GM19455 (cell line): ENCODE data around the gene SHISA5.
"Not testable (repeated sequence)": the region's sequence is repeated elsewhere in the genome, so short reads cannot be mapped to it uniquely, and the experiment has no call there.

ENCODE experiments used
- ATAC-seq: cut with Tn5 transposase; IDR thresholded peaks from one replicate; pipeline ENCODE4 v1.9.1; 2021; ENCODE audit not compliant: unreplicated experiment

The SHISA5 gene

GRCh38 chr3:48521635-48522034 is 17.7 kb upstream of the SHISA5 start:
- ATAC-seq = no peak

DNA sequence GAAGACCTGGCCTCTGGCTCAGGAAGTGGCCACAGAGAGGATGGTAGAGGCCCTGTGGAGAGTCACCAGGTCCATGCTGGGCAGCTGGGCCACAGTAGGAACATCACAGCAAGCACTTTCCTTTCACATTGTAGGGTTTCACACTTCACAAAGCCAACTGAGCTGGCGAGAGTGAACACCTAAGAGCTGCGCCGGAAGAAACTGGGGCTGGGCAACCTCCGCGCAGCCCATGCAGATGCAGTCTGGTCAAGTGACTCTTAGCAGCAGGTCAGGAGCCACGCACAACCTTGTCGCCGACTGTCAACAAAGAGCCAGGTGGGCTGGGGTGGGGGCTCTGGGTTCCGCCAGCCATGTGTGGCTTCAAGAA is 15.3 kb upstream of the SHISA5 start:
- no peak for ATAC-seq

GRCh38 chr3:48518638-48519276 is 14.8 kb upstream of the SHISA5 start:
- no peak for ATAC-seq

GRCh38 chr3:48518069-48518468 is 14.1 kb upstream of the SHISA5 start:
- ATAC-seq = no peak

- no peak for ATAC-seq
Observed at GRCh38 chr3:48516571-48516970, 12.6 kb upstream of the SHISA5 start.

DNA sequence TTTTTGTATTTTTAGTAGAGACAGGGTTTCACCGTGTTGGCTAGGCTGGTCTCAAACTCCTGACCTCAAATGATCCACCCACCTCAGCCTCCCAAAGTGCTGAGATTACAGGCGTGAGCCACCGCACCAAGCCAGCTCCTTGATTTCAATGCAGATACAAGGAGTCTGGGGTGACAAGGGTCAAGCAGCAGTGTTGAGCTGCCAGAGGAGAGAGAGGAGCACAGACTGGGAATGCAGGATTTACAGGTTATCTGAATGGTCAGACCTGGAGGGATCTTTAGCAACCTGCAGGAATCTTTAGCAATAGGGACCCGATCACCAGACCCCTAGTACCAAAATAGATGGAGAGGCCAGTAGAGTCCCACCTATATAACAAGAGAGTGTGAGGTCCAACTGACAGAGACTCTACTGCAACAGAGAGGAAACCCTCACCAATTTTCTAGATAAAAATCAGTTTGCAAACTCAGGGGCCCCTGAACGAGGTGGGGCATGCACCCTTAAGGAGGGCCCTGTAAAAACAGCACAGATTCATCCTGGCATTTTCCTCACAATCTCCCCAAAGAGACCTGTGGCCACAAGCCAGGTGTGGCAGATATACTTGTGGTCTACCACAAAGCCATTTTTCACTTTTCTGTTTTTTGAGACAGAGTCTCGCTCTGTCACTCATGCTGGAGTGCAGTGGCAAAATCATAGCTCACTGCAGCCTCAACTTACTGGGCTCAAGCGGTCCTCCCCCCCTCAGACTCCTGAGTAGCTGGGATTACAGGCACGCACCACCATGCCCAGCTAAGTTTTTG is 10.7 kb upstream of the SHISA5 start:
- no peak for ATAC-seq

DNA sequence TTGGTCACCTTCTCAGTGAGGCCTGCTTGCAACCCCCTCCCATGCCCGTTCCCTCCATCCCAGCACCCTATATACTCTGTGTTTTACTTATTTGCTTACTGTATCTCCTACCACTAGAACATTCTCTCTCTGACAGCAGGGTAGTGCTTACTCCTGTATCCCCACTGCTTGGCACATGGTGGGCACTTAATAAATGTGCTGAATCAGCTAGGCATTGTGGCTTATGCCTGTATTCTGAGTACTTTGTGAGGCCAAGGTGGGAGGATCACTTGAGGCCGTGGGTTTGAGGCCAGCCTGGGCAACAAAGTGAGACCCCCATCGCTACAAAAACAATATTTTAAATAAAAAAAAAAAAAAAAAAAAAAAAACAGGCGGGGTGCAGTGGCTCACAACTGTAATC is 7.6 kb upstream of the SHISA5 start:
- no peak for ATAC-seq

- no peak for ATAC-seq
Observed at GRCh38 chr3:48507256-48508061, 3.5 kb upstream of the SHISA5 start.

- ATAC-seq = no peak
Observed at GRCh38 chr3:48505968-48506504, 2.1 kb upstream of the SHISA5 start.

DNA sequence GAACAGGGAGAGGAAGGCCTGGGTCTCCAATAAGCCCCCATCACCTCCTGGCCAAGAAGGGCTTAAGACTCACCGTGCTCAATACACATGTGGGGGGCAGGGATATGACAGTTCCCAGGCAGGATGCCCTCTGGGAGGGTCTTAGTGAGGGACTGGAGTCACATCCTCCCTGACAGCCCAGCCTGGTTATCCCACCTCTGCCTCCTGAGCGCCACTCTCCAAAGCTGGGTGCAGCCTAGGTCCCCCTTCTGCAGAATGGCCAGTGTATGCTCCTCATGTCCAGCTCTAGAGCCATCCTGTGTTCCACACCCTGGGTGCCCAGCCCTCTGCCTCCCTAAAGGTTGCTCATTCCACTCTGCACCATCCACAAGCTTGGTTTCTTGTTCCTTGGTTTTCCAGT is 1.2 kb upstream of the SHISA5 start:
- ATAC-seq = no peak

DNA sequence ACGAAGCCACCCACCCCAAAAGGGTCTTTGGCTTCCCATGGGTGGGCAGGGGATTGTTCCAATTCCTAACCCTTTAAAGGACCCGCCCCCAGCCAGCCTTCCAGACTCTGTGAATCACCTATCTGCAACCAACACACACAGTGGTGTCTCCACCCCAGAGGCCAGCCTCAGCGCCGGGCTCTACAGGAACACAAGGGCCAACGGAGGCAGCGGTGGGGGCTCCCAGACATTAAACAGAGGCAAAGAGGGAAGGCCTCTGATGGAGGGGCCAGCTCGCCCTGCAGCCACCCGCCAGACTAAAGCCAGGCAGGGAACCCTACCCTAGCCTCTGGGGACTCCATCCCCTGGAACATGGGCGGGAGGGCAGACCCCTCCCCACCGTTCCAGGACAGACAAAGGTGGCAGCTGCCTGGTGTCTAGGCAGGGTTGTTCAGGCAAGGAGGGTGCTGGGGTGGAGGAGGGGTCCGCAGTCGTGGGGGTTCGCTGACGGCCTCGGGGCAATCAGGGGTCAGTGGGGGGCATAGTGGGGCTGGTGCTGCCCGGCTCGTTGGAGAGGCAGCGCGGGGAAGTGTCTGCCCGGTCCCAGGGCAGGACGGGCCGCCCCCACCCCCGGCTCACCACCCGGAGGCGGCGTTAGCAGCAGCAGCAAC is 448 bp downstream of the SHISA5 start:
- no peak for ATAC-seq

- no peak for ATAC-seq
Observed at GRCh38 chr3:48502728-48503168, 1.2 kb downstream of the SHISA5 start.

DNA sequence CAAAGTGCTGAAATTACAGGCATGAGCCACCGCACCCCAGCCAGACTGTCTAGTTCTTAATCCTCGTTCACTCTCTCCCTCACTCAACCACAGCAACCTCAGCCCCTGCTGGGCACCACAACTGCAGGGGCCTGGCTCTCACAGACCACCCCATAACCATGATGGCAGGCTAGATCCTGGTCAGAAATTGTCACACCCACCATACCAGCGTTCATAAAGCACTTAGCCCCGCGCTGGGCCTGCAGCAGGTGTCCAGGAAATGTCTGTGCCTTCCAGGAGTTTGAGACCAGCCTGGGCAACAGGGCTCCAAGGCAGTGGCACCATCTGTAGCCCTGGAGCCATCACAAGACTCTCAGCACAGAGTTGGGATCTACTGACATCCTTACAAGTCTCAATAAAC is 1.9 kb downstream of the SHISA5 start:
- ATAC-seq = no peak

DNA sequence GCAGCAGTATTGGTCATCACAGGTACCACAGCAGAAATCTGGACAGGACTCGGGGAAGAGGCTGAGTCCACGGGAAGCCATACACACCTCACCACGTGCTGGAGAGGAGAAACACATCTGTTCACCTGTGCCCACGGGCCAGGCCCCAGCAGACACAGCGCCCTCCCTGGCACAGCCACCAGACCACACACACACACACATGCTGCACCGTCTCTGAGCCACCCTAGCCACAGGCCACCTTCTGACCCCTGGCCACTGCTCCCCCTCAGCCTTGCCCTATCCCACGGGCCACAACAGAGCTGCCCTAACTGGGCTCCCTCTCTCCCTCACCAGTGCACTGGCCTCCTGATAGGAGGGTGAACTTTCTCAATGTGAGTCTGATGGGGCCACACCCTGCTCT is 2.8 kb downstream of the SHISA5 start:
- no peak for ATAC-seq

GRCh38 chr3:48500656-48501055 is 3.3 kb downstream of the SHISA5 start:
- no peak for ATAC-seq

DNA sequence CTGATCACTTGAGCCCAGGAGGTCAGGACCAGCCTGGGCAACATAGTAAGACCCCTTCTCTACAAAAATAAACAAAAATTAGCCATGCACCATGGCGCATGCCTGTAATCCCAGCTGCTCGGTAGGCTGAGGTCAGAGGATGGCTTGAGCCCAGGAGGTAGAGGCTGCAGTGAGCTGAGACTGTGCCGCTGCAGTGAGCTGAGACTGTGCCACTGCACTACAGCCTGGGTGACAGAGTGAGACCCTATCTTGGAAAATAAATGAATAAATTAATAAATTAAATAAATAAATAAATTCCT is 10.8 kb downstream of the SHISA5 start:
- no peak for ATAC-seq

DNA sequence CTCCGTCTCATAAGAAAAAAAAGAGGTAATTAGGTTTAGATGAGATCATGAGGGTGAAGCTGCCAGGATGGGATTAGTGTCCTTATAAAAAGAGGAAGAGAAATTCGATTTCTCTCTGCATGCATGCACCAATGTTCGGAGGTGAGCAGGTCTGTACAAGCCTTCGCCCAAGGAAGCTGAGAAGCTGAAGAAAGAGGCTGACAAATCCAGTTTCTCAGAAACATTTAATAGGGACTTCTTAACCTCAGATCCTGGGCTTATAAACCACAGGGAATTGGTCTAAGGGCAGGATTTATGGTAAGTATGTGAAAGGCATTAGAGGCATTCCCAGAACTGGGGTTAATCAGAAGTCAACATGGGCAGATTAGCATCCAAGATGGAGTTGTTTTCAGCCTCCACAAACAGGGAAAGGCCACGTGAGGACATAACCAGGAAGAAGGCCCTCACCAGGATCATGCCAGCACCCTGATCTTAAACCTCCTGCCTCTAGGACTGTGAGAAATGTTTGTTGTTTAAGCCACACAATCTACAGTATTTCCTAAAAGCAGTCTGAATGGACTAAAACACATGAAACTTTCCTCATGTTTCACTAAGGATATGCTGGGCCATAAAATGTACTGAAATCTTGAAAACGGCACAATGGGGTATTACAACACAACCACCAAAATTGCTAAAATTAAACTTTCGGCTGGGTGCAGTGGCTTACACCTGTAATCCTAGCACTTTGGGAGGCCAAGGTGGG is 11.3 kb downstream of the SHISA5 start:
- no peak for ATAC-seq

DNA sequence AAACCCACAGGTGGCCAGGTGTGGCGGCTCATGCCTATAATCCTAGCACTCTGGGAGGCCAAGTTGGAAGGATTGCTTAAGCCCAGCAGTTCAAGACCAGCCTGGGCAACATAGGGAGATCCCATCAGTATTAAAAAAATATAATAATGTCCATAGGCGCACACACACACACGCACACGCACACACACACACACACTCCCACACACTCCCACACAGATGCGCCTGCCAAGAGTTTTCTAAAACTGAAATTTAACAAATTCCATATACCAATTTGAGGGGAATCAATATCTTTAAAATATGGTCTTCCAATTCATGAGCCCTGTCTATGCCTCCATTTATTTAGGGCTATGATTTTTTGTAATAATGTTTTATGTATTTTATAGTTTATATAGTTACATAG is 17.0 kb downstream of the SHISA5 start:
- no peak for ATAC-seq

- ATAC-seq = not testable (repeated sequence)
Observed at GRCh38 chr3:48482822-48483221, 21.2 kb downstream of the SHISA5 start.

DNA sequence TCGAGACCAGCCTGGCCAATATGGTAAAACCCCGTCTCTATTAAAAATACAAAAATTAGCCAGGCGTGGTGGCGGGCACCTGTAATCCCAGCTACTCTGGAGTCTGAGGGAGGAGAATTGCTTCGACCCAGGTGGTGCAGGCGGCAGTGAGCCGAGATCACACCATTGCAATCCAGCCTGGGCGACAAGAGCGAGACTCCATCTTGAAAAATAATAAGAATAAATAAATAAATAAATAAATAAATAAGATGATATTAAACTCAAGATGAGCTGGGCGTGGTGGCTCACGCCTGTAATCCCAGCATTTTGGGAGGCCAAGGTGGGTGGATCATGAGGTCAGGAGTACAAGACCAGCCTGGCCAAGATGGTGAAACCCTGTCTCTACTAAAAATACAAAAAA is 23.1 kb downstream of the SHISA5 start:
- not testable (repeated sequence) for ATAC-seq
